ENCODE measurements around the gene HIVEP1.

HIVEP1 gene

GRCh38 chr6:12000174-12000573 lies 11.9 kb upstream of the HIVEP1 start:
- no peak for TF ChIP-seq CTCF (IDR thresholded peaks at IDR 0.05; ENCODE audit: extremely low read depth, insufficient read depth, missing control alignments)
- no peak for DNase-seq (ENCODE audit: low spot score)
- in situ Hi-C loops (cut with MboI; ENCODE audit: low pct_unique_long_range_greater_than_20kb, low sequenced_read_pairs, unreplicated experiment) = no loop called here

DNA sequence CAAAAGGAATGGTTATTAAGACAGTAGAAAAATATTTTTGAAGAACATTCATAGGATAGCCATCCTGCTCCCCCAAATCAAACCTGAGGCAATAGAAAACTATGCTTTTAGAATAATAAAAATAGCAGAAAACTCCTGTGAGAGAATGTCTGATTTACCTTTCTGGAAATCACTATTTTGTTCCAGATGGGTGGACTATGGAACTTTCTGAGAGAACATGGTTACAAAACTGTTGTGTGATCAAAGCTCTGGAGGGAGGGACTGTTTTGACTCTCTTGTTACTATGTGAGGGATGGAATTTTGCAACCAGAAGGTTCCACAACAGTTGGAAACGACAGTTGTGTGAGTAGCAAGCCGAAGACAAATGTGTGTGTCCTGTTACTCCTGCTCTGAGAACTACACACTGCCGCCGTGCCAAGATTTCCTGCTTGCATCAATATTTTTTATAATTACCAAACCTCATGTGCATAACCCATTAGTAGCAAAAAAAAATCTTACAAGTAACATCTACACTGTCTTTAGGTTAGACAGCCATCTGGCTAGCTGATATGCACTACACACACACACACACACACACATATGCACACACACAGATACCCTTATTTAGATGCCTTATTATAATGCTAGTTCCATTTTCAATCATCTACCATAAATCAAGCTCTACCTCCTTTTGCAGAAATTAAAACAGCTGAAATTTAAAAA lies 11.0 kb upstream of the HIVEP1 start:
- TF ChIP-seq CTCF (IDR thresholded peaks at IDR 0.05; ENCODE audit: extremely low read depth, insufficient read depth, missing control alignments) = no peak
- no peak for DNase-seq (ENCODE audit: low spot score)
- in situ Hi-C loops (cut with MboI; ENCODE audit: low pct_unique_long_range_greater_than_20kb, low sequenced_read_pairs, unreplicated experiment) = no loop called here

DNA sequence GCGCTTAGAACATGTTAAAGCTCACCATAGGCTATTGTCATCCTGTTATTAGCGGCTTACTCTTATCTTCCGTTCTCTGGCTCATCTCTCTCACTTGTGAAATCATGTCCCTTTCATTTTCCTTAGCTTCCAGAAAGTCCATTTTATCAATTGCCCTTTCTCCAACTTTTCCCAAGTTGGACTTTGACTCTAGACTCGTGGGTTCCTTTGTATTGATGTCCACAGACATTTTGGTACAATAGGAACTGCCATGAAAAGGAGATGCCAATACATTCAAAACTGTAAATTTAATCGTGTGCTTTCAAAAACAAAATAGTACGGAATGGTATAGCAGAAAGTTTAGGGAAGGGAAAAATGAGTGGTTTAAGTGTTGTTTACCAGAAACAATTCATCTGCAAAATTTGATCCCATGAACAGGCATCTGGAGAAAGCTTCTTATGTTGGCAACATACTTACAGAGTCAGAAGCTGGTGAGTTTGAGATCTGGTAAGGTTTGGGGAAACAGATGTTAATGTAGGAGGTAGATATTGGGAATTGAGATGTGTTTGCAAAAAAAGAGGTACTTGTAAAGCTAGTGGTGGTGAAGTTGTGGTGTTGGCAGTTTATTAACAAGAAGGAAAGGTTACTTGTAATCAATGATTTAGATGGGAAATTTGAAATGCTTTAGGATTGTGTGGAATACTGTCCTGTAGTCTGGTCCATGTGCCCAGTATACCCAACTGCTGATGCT lies 10.2 kb upstream of the HIVEP1 start:
- no peak for DNase-seq (ENCODE audit: low spot score)
- in situ Hi-C loops (cut with MboI; ENCODE audit: low pct_unique_long_range_greater_than_20kb, low sequenced_read_pairs, unreplicated experiment) = no loop called here
- no peak for TF ChIP-seq CTCF (IDR thresholded peaks at IDR 0.05; ENCODE audit: extremely low read depth, insufficient read depth, missing control alignments)

GRCh38 chr6:12007473-12007872 lies 4.6 kb upstream of the HIVEP1 start:
- TF ChIP-seq CTCF (IDR thresholded peaks at IDR 0.05; ENCODE audit: extremely low read depth, insufficient read depth, missing control alignments) = no peak
- DNase-seq (ENCODE audit: low spot score) = no peak
- in situ Hi-C loops (cut with MboI; ENCODE audit: low pct_unique_long_range_greater_than_20kb, low sequenced_read_pairs, unreplicated experiment) = no loop called here

DNA sequence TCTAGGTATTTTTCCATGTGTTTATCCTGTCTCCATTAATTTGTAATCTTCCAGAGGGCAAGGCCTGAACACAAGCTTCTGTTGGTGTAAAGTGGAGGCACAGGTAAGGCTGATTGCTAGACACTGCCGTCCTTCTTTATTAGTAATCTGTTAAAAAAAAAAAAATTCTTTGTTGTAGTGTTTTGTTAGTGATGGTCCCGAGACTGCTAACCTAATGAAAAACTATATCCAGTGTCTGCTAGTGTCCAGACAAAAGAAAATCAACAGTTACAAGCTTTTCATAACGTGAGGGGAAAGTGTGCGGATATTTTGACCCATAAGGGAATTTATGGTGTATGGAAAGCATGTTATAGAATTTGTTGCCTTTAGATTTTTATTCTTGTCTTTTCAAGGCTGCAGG lies 4.2 kb upstream of the HIVEP1 start:
- in situ Hi-C loops (cut with MboI; ENCODE audit: low pct_unique_long_range_greater_than_20kb, low sequenced_read_pairs, unreplicated experiment) = no loop called here

More for the DNA sequence above, 4.2 kb upstream of the HIVEP1 start:
- DNase-seq (ENCODE audit: low spot score) = no peak
- TF ChIP-seq CTCF (IDR thresholded peaks at IDR 0.05; ENCODE audit: extremely low read depth, insufficient read depth, missing control alignments) = no peak

Data from GM13977 (cell line).